Lower leg skin (tissue), 4 donors: ENCODE results near the gene LRP5. TPM values are rescaled to one million over a fixed set of nuclear protein-coding genes. Genes with fewer than 3 reads are reported as not detected.

Experiments used
- DNase-seq, 2 donors: peaks; one replicate each; pipeline ENCODE4 v3.0.0-alpha.2; 2019; ENCODE audit warnings: low spot score in 2 of 2
- H3K4me3 ChIP-seq: fragments of 200-600 bp; sonication (generic); 2 replicates; pipeline ENCODE4 v1.5.1; 2017; ENCODE audit warnings: mild to moderate bottlenecking, low read depth; ENCODE audit not compliant: poor library complexity, severe bottlenecking
- POLR2A ChIP-seq, 2 donors: fragments of 450-650 bp; IDR thresholded peaks; one replicate each; pipeline ENCODE4 v1.6.1; 2016 to 2017; ENCODE audit warnings: antibody characterized with exemption in 2 of 2, mild to moderate bottlenecking in 1 of 2, moderate library complexity in 1 of 2
- WGBS, 2 donors: methylation state at CpG; one replicate each; pipeline ENCODE4 v1.1.5; 2018; 5-methylcytosine and 5-hydroxymethylcytosine counted together
- intact Hi-C: fragments of 100-400 bp; cut with DNase I; formaldehyde crosslinking; loops from one replicate; pipeline ENCODE4 v1.15.0; 2023; ENCODE audit warnings: low total_unique reads
- total RNA-seq, 4 donors: library from RNA; depleted of rRNA; stranded (reverse); fragments of >200 nt; gene quantifications; one replicate each; pipeline ENCODE4 v1.1.0, GENCODE V29; 2016
- TF ChIP-seq, protein P1 (sequence below), 3 donors: fragments of 450-650 bp; IDR thresholded peaks; one replicate each; pipeline ENCODE4 v1.5.1; 2016; ENCODE audit warnings: antibody characterized with exemption in 3 of 3, mild to moderate bottlenecking in 3 of 3, moderate library complexity in 2 of 3

LRP5 gene
- total RNA-seq, 4 donors from 2014 or later = 25.0 to 53.5 (median 29.3) TPM

- 81 to 86% methylated on average over 8 of the region's 8 CpGs for WGBS, 2 donors
- no peak for DNase-seq
- no peak overlapping the region for H3K4me3 ChIP-seq
- no peak for TF ChIP-seq POLR2A (IDR thresholded peaks at IDR 0.05)
- TF ChIP-seq, protein P1, sequence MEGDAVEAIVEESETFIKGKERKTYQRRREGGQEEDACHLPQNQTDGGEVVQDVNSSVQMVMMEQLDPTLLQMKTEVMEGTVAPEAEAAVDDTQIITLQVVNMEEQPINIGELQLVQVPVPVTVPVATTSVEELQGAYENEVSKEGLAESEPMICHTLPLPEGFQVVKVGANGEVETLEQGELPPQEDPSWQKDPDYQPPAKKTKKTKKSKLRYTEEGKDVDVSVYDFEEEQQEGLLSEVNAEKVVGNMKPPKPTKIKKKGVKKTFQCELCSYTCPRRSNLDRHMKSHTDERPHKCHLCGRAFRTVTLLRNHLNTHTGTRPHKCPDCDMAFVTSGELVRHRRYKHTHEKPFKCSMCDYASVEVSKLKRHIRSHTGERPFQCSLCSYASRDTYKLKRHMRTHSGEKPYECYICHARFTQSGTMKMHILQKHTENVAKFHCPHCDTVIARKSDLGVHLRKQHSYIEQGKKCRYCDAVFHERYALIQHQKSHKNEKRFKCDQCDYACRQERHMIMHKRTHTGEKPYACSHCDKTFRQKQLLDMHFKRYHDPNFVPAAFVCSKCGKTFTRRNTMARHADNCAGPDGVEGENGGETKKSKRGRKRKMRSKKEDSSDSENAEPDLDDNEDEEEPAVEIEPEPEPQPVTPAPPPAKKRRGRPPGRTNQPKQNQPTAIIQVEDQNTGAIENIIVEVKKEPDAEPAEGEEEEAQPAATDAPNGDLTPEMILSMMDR (IDR thresholded peaks at IDR 0.05) = no peak
- intact Hi-C loops = no loop called here
These were observed 127.8 kb downstream of the LRP5 start for GRCh38 chr11:68440224-68440623.

DNA sequence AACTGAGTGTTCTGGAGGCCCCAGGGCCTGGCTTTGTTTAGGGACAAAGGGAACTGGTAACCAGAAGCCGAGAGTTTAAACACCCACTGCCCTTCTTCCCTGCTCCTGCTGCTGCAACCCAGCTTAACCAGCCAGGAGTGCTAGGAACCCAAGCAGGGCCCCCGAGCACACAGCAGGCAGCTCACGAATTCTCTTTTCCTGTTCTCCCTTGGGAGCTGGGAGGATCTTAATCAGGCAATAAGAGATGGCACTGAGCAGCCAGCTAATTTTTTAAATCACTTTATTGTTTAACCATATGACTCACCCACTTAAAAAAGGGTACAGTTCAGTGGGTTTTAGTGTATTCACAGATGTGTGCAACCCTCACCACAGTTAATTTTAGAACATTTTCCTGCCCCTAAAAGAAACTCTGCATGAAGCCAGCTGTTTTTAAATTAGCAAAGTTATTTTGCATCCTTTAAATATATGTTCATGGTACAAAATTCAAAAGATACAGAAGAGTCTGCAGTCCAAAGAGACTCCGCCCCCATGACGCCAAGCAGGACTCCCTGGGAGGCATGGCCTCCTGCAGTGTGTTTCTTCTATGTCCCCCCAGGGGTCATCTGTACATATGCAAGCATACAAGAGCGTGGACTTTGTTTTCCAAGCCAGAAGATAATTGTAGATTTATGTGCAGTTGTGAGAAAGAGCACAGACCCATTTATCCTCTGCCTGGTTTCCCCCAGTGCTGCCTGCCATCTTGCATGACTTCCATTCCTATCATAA is 129.3 kb downstream of the LRP5 start:
- DNase-seq = no peak

GRCh38 chr11:68442433-68442832 is 130.0 kb downstream of the LRP5 start:
- no peak overlapping the region for H3K4me3 ChIP-seq
- DNase-seq = no peak
- intact Hi-C loops = no loop called here
- TF ChIP-seq POLR2A (IDR thresholded peaks at IDR 0.05) = no peak
- TF ChIP-seq, protein P1 (IDR thresholded peaks at IDR 0.05) = no peak
- 77 to 93% methylated on average over 8 to 10 of the region's 10 CpGs for WGBS, 2 donors

More for the DNA sequence above, 129.3 kb downstream of the LRP5 start:
- no peak for TF ChIP-seq POLR2A (IDR thresholded peaks at IDR 0.05)
- TF ChIP-seq, protein P1 (IDR thresholded peaks at IDR 0.05) = no peak
- WGBS, 2 donors = 64 to 69% methylated on average over 6 of the region's 6 CpGs
- intact Hi-C loops = no loop called here
- no peak overlapping the region for H3K4me3 ChIP-seq

DNA sequence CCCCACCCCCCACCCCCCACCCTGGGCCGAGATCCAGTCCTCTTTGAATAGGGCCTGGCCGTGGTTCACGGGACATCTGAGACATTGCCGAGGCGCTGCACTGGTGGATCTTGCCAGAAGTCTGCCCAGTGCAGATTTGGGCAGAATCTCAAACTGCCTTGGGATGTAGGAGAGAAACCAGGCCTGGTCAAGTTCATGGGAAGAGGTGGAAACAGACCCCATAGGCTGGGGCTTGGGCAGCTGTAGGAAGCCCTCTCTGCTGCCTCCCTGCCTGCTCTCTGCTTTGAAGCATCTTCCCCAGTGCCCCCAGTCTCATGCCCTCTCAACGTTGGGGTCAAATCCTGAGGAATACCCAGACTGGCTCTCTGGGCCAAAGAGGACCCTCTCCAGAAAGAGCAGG is 132.2 kb downstream of the LRP5 start:
- TF ChIP-seq, protein P1 (IDR thresholded peaks at IDR 0.05) = no peak
- TF ChIP-seq POLR2A (IDR thresholded peaks at IDR 0.05) = no peak
- no peak overlapping the region for H3K4me3 ChIP-seq
- 61 to 74% methylated on average over 5 to 6 of the region's 6 CpGs for WGBS, 2 donors
- intact Hi-C loops = no loop called here
- DNase-seq = no peak

DNA sequence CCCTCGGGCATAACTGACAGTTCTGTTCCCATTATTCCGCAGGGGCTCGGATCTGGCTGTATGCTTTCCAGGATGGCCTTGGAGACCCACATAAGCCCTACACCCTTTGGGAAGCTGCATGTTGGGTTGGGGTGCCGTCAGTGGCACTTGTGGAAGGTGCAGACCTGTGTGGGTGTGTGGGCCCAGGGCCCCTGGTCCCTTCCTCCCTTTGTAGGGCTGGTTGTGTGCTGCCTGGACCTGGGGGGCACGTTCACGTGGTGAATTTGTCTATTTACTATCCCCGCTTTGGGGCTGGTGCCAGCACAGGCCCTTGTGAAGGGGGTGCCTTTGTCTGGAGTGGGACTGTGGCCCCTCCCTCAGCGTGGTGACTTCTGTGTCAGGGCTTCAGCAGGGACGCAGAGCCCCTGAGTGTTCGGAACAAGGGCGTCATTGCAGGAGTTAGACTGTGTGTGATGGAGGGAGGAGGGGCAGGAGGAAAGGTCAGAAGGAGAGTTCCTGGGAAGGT is 133.2 kb downstream of the LRP5 start:
- intact Hi-C loops = no loop called here
- H3K4me3 ChIP-seq = no peak overlapping the region
- no peak for TF ChIP-seq POLR2A (IDR thresholded peaks at IDR 0.05)
- TF ChIP-seq, protein P1 (IDR thresholded peaks at IDR 0.05) = no peak
- DNase-seq = no peak
- WGBS, 2 donors = 90 to 91% methylated on average over 8 to 11 of the region's 11 CpGs
